ENCODE measurements around the gene CNTN4.

GRCh38 chr3:2589336-2589969 is 490.8 kb downstream of the CNTN4 start:
- TF ChIP-seq CTCF (IDR thresholded peaks at IDR 0.05) (no peak), POLR2A (IDR thresholded peaks at IDR 0.05) (no peak), POLR2AphosphoS5 (IDR thresholded peaks at IDR 0.05; ENCODE audit: insufficient read depth in 1 of 2, low read depth in 1 of 2) (no peak)

All from vagina (tissue), 2 donors.